ENCODE measurements around the gene PIP4K2A. TPM values are rescaled to one million over a fixed set of nuclear protein-coding genes. Genes with fewer than 3 reads are reported as not detected.

The PIP4K2A gene
- total RNA-seq, 1 donor from 2014 or later: 22.4 TPM

DNA sequence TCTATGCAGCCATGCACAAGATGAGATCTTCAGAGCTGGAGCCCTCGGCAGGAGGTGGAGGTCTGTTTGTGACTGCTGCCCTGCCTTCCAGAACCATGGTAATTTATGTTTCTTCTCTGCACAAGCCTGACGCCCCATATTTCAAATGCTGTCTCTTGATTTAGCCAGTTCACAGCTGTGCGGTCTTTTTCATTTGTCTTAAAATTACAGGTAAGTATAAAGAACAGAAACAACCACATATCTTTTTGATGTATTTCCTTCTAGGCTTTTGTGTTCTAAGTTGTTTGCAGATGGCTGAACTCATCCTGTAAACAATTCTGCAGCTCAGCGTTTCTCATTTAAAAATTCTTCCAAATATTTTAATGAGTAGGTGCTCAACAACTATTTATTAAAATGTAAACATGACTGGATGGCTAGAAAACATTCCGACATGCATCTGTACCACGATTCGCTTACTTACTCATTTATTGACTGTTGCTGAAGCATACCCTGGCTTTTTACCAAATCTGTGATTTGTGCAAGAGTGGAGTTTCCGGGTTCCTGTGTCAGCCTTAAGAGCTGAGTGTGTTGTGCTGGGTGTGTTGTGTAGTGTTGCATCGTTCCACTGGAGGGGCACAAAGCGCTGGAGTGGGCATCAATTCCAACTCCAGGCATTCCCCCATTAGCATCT lies 58.9 kb downstream of the PIP4K2A start:
- H3K36me3 Mint-ChIP-seq (ENCODE audit: insufficient read depth): no peaks in the 10 kb centered on the region
- no peak overlapping the region for H3K4me3 Mint-ChIP-seq (ENCODE audit: low read depth)
- no peaks in the 10 kb centered on the region for H3K9me3 Mint-ChIP-seq (ENCODE audit: low read depth)
- H3K27me3 Mint-ChIP-seq: no peaks in the 10 kb centered on the region
- no peak for DNase-seq (ENCODE audit: low spot score, unreplicated experiment)
- peaks cover 16% of the 10 kb centered on the region for H3K4me1 Mint-ChIP-seq (ENCODE audit: low read depth)
- TF ChIP-seq, protein P1, sequence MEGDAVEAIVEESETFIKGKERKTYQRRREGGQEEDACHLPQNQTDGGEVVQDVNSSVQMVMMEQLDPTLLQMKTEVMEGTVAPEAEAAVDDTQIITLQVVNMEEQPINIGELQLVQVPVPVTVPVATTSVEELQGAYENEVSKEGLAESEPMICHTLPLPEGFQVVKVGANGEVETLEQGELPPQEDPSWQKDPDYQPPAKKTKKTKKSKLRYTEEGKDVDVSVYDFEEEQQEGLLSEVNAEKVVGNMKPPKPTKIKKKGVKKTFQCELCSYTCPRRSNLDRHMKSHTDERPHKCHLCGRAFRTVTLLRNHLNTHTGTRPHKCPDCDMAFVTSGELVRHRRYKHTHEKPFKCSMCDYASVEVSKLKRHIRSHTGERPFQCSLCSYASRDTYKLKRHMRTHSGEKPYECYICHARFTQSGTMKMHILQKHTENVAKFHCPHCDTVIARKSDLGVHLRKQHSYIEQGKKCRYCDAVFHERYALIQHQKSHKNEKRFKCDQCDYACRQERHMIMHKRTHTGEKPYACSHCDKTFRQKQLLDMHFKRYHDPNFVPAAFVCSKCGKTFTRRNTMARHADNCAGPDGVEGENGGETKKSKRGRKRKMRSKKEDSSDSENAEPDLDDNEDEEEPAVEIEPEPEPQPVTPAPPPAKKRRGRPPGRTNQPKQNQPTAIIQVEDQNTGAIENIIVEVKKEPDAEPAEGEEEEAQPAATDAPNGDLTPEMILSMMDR (IDR thresholded peaks at IDR 0.05; ENCODE audit: unreplicated experiment): no peak
- H3K27ac Mint-ChIP-seq: peak overlapping the region; percentile 42

DNA sequence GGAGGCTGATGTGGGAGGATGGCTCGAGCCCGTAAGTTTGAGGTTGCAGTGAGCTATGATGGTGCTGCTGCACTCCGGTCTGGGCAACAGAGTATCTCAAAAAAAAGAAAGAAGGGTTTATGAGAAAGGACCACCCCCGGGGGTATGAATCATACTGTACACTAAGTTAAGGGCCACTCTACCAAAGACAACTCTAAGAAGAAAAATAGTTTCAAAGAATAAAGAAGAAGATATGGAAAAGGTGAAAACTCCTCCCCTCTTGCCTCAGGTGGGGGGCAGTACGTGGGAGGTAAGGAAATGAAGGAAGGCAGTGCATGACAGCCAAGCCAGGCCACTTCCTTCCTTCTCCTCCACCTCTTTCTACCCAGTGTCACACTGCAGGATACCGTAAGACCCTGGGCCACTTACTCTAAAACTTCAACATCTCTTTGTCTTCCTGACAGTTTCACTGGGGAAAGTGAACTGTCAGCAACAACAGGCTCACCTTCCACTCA lies 61.3 kb downstream of the PIP4K2A start:
- Mint-ChIP-seq H3K36me3 (ENCODE audit: insufficient read depth) (no peaks in the 10 kb centered on the region), H3K9me3 (ENCODE audit: low read depth) (no peaks in the 10 kb centered on the region), H3K4me1 (ENCODE audit: low read depth) (peaks cover 22% of the 10 kb centered on the region), H3K27ac (no peak overlapping the region), H3K4me3 (ENCODE audit: low read depth) (no peak overlapping the region), H3K27me3 (no peaks in the 10 kb centered on the region)
- DNase-seq (ENCODE audit: low spot score, unreplicated experiment): no peak
- TF ChIP-seq, protein P1 (IDR thresholded peaks at IDR 0.05; ENCODE audit: unreplicated experiment): no peak

DNA sequence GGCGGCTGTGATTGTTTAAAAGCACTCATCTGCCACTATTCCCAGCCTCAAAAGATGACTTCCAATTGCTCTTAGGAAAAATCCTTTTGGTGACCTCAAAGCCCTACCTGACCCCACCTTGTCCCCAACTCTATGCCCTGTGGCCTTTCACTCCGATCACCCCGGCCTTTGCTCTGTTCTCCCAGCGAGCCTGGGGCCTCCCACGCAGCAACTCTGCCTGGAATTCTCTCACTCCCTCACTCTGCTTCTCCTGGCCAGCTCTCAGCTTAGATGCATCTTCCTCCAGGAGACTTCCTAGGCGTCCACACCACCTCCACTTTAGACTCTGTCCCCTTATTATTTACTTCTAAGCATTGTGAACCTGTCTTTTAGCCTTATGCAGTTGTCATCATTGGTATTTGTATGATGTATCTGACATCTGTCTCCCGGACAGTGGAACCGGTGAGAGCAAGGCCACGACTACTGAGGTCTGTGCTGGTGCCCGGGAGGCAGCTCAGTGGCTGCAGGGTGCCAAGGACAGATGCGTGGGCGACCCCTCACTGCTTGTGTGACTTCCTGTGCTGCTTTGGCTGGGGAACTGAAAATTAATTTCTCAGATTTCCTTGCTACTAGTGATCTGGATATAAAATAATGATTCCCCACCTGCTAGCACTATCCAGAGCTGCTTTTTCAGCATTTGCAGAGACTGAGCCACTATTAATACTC lies 63.0 kb downstream of the PIP4K2A start:
- no peak for DNase-seq (ENCODE audit: low spot score, unreplicated experiment)
- Mint-ChIP-seq H3K4me1 (ENCODE audit: low read depth) (peaks cover 35% of the 10 kb centered on the region), H3K9me3 (ENCODE audit: low read depth) (no peaks in the 10 kb centered on the region), H3K27me3 (no peaks in the 10 kb centered on the region), H3K36me3 (ENCODE audit: insufficient read depth) (no peaks in the 10 kb centered on the region), H3K4me3 (ENCODE audit: low read depth) (no peak overlapping the region), H3K27ac (no peak overlapping the region)
- TF ChIP-seq, protein P1 (IDR thresholded peaks at IDR 0.05; ENCODE audit: unreplicated experiment): no peak

DNA sequence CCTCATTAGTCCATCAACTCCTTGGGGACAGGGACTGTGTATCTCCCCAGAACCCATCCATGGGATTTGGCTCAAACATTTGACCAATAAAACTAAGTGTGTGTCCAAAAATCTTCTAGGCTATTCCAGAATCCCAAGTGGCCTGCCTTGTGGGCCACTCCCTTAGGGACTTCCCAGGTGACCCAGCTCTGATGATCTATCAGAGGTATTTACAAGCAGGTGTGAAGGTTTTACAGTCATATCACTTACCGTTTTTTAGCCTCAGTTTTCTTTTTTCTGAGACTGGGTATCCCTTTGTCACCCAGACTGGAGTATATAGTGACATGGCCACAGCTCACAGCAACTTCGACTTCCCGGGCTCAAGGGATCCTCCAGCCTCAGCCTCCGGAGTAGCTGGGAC lies 64.4 kb downstream of the PIP4K2A start:
- Mint-ChIP-seq H3K36me3 (ENCODE audit: insufficient read depth) (no peaks in the 10 kb centered on the region), H3K4me3 (ENCODE audit: low read depth) (no peak overlapping the region), H3K9me3 (ENCODE audit: low read depth) (no peaks in the 10 kb centered on the region), H3K27me3 (no peaks in the 10 kb centered on the region), H3K27ac (no peak overlapping the region), H3K4me1 (ENCODE audit: low read depth) (peaks cover 34% of the 10 kb centered on the region)
- TF ChIP-seq, protein P1 (IDR thresholded peaks at IDR 0.05; ENCODE audit: unreplicated experiment): no peak
- no peak for DNase-seq (ENCODE audit: low spot score, unreplicated experiment)

DNA sequence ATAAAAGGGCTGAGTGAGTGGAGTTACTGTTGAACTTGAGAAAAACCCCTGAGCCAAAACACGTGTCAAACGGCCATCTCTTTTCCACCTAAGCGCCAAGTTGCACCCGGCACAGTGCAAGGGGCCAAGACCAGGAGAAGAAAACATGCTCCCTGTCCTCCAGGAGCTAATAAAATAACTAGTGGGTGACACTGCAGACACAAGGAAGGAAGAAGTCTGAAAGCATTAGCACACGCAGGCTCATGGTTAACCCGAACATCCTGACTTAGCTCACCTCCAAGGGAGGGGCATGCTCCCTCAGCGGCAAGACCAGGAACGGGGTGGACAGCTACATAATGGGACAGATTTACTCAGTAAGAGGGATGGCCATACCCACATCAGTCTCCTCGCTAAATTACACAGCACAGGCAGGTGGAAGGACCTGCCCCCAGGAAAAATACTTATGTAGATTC lies 65.0 kb downstream of the PIP4K2A start:
- Mint-ChIP-seq H3K4me3 (ENCODE audit: low read depth) (no peak overlapping the region), H3K36me3 (ENCODE audit: insufficient read depth) (no peaks in the 10 kb centered on the region), H3K27ac (no peak overlapping the region), H3K4me1 (ENCODE audit: low read depth) (peaks cover 33% of the 10 kb centered on the region), H3K27me3 (no peaks in the 10 kb centered on the region), H3K9me3 (ENCODE audit: low read depth) (no peaks in the 10 kb centered on the region)
- DNase-seq (ENCODE audit: low spot score, unreplicated experiment): no peak
- TF ChIP-seq, protein P1 (IDR thresholded peaks at IDR 0.05; ENCODE audit: unreplicated experiment): no peak
